SK-N-SH (cell line): ENCODE data around the gene ZNF396. TPM values are rescaled to one million over a fixed set of nuclear protein-coding genes. Genes with fewer than 3 reads are reported as not detected.
A peak's percentile ranks its signal among the peaks of the same experiment; 100 is the strongest.

ENCODE experiments used
- CTCF ChIA-PET: fragments of 300-600, 350-600 bp; formaldehyde crosslinking; extraction: SDS; loops from one replicate; lab custom pipeline; 2021; lab: Yijun Ruan, JAX
- POLR2A ChIA-PET: fragments of 350-600 bp; sonication (Branson Sonifier 250); formaldehyde crosslinking; extraction: SDS; loops from one replicate; lab custom pipeline; 2020; ENCODE audit warnings: antibody characterized with exemption, inconsistent platforms; lab: Yijun Ruan, JAX
- DNase-seq: peaks from one replicate; pipeline ENCODE4 v3.0.0; 2012
- H2AFZ ChIP-seq: fragments of 200-600 bp; sonication (generic); 2 replicates; pipeline ENCODE4 v1.8.1; 2016; ENCODE audit warnings: antibody characterized with exemption, mild to moderate bottlenecking, low read depth
- H3F3A ChIP-seq: fragments of 200-600 bp; sonication (generic); replicated peaks from 2 replicates; pipeline ENCODE3; 2016; ENCODE audit warnings: antibody characterized with exemption, mild to moderate bottlenecking; ENCODE audit not compliant: insufficient read depth
- H3K27ac ChIP-seq, 2 experiments: fragments of 200-500 bp in 1 of 2; fragments of 200-600 bp in 1 of 2; sonication (Bioruptor generic) in 1 of 2; sonication (generic), shearing (Covaris generic) in 1 of 2; 2 replicates each; pipeline versions ENCODE4 v1.5.1 to v1.6.1; 2014 to 2016; ENCODE audit warnings: low read depth in 2 of 2, inconsistent platforms in 1 of 2, low read length in 1 of 2, mild to moderate bottlenecking in 1 of 2, mixed read lengths in 1 of 2
- H3K27me3 ChIP-seq: fragments of 200-600 bp; sonication (generic), shearing (Covaris generic); 2 replicates; pipeline ENCODE4 v1.6.1; 2016; ENCODE audit warnings: mixed run types; ENCODE audit not compliant: insufficient read depth
- H3K36me3 ChIP-seq, 2 experiments: fragments of 200-500 bp in 1 of 2; fragments of 200-600 bp in 1 of 2; sonication (Bioruptor generic) in 1 of 2; sonication (generic) in 1 of 2; replicated peaks in 1 of 2; 2 replicates each; pipeline versions ENCODE3 to v1.5.1; 2014 to 2016; ENCODE audit warnings: low read length in 1 of 2, mild to moderate bottlenecking in 1 of 2; ENCODE audit not compliant: insufficient read depth in 2 of 2, control insufficient read depth in 1 of 2
- H3K4me1 ChIP-seq, 2 experiments: fragments of 200-500 bp in 1 of 2; fragments of 200-600 bp in 1 of 2; sonication (Bioruptor generic) in 1 of 2; sonication (generic), shearing (Covaris generic) in 1 of 2; 2 replicates each; pipeline versions ENCODE4 v1.5.1 to v1.6.1; 2014 to 2016; ENCODE audit warnings: low read depth in 1 of 2, low read length in 1 of 2, mixed run types in 1 of 2; ENCODE audit not compliant: insufficient read depth in 2 of 2, control insufficient read depth in 1 of 2
- H3K4me2 ChIP-seq: fragments of 200-600 bp; sonication (generic), shearing (Covaris generic); 2 replicates; pipeline ENCODE4 v1.6.1; 2017; ENCODE audit warnings: mixed run types
- H3K4me3 ChIP-seq, 2 experiments: fragments of 200-500 bp in 1 of 2; fragments of 200-600 bp in 1 of 2; sonication (Bioruptor generic) in 1 of 2; sonication (generic), shearing (Covaris generic) in 1 of 2; 2 replicates each; pipeline versions ENCODE4 v1.5.1 to v1.8.1; 2014 to 2016; ENCODE audit warnings: low read depth in 2 of 2, inconsistent platforms in 1 of 2, low read length in 1 of 2, mild to moderate bottlenecking in 1 of 2, mixed read lengths in 1 of 2, moderate library complexity in 1 of 2
- H3K79me2 ChIP-seq: fragments of 200-600 bp; sonication (generic); 2 replicates; pipeline ENCODE4 v1.8.1; 2017; ENCODE audit warnings: mild to moderate bottlenecking; ENCODE audit not compliant: insufficient read depth
- H3K9ac ChIP-seq: fragments of 200-600 bp; sonication (generic); 2 replicates; pipeline ENCODE4 v1.6.1; 2017; ENCODE audit warnings: mixed run types
- H3K9me2 ChIP-seq: fragments of 200-600 bp; sonication (generic); 2 replicates; pipeline ENCODE4 v1.6.1; 2017; ENCODE audit warnings: mixed run types
- H3K9me3 ChIP-seq: fragments of 200-600 bp; sonication (generic); 2 replicates; pipeline ENCODE4 v1.6.1; 2017; ENCODE audit warnings: mixed run types, mild to moderate bottlenecking, moderate library complexity
- H4K20me1 ChIP-seq: fragments of 200-600 bp; sonication (generic); 2 replicates; pipeline ENCODE4 v1.6.1; 2017; ENCODE audit warnings: mild to moderate bottlenecking, mixed run types; ENCODE audit not compliant: insufficient read depth
- ELF1 ChIP-seq: IDR thresholded peaks from 2 replicates; pipeline ENCODE4 v1.4.0; 2012
- GABPA ChIP-seq: IDR thresholded peaks from 2 replicates; pipeline ENCODE4 v1.4.0; 2012; ENCODE audit warnings: low read depth, mild to moderate bottlenecking
- MEF2A ChIP-seq: IDR thresholded peaks from 2 replicates; pipeline ENCODE4 v1.4.0; 2012; ENCODE audit warnings: low read depth, borderline replicate concordance
- MXI1 ChIP-seq: IDR thresholded peaks from 2 replicates; pipeline ENCODE4 v1.6.1; 2012; ENCODE audit warnings: mild to moderate bottlenecking, low read depth, low read length, improper control_type of control experiment
- NRF1 ChIP-seq: IDR thresholded peaks from 2 replicates; pipeline ENCODE4 v1.6.1; 2012; ENCODE audit warnings: low read depth, mild to moderate bottlenecking, low read length
- RCOR1 ChIP-seq: fragments of 150-350 bp; IDR thresholded peaks from 2 replicates; pipeline ENCODE4 v1.6.1; 2017; ENCODE audit warnings: antibody characterized with exemption, low read length
- RXRA ChIP-seq: IDR thresholded peaks from 2 replicates; pipeline ENCODE4 v1.4.0; 2012; ENCODE audit warnings: low read depth, mild to moderate bottlenecking, borderline replicate concordance
- SIN3A ChIP-seq: IDR thresholded peaks from 2 replicates; pipeline ENCODE4 v1.6.1; 2012; ENCODE audit warnings: low read depth, mild to moderate bottlenecking, low read length, moderate library complexity, borderline replicate concordance
- TAF1 ChIP-seq: IDR thresholded peaks from 2 replicates; pipeline ENCODE4 v1.6.1; 2012; ENCODE audit warnings: low read depth, mild to moderate bottlenecking, low read length, moderate library complexity, borderline replicate concordance
- WGBS: methylation state at CpG from one replicate; pipeline ENCODE4 v1.1.6; 2017; ENCODE audit warnings: low lambda C conversion rate; 5-methylcytosine and 5-hydroxymethylcytosine counted together
- polyA plus RNA-seq, 3 experiments: library from polyadenylated mRNA; depleted of rRNA; stranded (reverse); fragments of >200 nt; gene quantifications; 2 replicates each; pipeline ENCODE4 v1.2.3, GENCODE V29; 2012
- TF ChIP-seq, protein P1 (sequence below): fragments of 200-600 bp; sonication (generic); IDR thresholded peaks from 2 replicates; pipeline ENCODE4 v1.6.1; 2017; ENCODE audit warnings: antibody characterized with exemption, mild to moderate bottlenecking, moderate library complexity
- TF ChIP-seq, protein P2 (sequence below): fragments of 150-350 bp; IDR thresholded peaks from 2 replicates; pipeline ENCODE4 v1.6.1; 2016; ENCODE audit warnings: mild to moderate bottlenecking, low read depth, low read length
- TF ChIP-seq, protein P3 (sequence below): IDR thresholded peaks from 2 replicates; pipeline ENCODE4 v1.6.1; 2012; ENCODE audit warnings: mild to moderate bottlenecking, low read depth, low read length, moderate library complexity

Gene ZNF396
- polyA plus RNA-seq (2012; rRNA removed): 0.41 and 0.76 TPM in 2 replicates
- 0.64 and 0.73 TPM in 2 replicates for polyA plus RNA-seq (2012; cell fraction: cytosol; rRNA removed)
- 1.3 TPM in 2 replicates for polyA plus RNA-seq (2012; cell fraction: nucleus; rRNA removed)

DNA sequence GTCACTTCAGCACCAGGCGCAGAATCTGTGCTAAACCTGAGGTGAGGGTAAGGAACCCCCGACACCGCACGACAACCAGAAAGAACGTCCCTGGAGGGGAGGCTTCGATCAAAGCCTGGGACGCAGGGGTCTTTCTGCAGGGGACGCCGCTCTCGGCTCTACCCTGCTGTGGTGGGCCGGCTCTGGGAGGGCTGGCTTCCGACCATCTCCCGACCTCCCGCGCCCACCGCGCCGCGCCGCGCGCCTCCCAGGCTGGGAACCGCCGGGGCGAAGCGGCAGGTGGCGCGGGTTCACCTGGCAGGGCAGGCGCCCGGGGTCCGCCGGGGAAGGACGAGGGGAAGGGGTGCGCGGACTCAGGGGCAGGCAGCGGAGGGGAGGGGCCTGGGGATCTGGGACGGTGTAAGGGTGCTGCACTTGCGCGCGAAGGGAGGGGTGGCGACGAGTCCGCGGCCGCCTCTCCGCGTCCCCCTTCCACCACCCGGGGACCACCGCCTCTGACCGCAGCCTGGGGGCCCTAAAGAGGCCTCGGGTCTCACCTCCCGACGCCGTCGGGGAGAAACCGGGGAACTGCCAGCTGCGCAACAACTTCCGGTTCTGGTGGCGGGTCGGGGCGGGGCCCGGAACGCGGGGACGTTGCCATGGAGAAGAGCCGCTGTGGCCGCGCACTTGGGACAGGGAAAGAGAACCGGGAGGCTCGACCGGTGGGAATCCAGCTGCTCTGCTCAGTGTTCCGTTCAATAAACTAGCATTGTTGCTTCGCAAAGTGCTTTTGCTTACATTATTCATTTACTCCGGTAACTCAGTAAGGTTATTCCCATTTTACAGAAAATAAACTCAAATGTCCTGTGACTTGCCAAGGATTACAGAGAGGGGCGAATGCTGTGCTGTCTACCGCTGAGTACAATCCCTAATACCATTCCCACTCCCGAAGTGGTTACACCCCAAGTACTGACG is at the start of gene ZNF396:
Gene ZNF396, minus strand, starts transcription at position 596 of the 954 bp plus-strand sequence. CDS start 3,045 bp downstream, outside the sequence.
- CTCF ChIA-PET: interaction anchor here (1.6 kb wide), 1 partner anchor 9 kb away, joined by 7 read pairs; no protein-coding TSS in a partner anchor
- TF ChIP-seq ELF1: no peak
- TF ChIP-seq, protein P1, sequence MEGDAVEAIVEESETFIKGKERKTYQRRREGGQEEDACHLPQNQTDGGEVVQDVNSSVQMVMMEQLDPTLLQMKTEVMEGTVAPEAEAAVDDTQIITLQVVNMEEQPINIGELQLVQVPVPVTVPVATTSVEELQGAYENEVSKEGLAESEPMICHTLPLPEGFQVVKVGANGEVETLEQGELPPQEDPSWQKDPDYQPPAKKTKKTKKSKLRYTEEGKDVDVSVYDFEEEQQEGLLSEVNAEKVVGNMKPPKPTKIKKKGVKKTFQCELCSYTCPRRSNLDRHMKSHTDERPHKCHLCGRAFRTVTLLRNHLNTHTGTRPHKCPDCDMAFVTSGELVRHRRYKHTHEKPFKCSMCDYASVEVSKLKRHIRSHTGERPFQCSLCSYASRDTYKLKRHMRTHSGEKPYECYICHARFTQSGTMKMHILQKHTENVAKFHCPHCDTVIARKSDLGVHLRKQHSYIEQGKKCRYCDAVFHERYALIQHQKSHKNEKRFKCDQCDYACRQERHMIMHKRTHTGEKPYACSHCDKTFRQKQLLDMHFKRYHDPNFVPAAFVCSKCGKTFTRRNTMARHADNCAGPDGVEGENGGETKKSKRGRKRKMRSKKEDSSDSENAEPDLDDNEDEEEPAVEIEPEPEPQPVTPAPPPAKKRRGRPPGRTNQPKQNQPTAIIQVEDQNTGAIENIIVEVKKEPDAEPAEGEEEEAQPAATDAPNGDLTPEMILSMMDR: no peak
- no peak for TF ChIP-seq RXRA
- TF ChIP-seq, protein P2, sequence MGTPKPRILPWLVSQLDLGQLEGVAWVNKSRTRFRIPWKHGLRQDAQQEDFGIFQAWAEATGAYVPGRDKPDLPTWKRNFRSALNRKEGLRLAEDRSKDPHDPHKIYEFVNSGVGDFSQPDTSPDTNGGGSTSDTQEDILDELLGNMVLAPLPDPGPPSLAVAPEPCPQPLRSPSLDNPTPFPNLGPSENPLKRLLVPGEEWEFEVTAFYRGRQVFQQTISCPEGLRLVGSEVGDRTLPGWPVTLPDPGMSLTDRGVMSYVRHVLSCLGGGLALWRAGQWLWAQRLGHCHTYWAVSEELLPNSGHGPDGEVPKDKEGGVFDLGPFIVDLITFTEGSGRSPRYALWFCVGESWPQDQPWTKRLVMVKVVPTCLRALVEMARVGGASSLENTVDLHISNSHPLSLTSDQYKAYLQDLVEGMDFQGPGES: no peak
- peak; percentile 69 for TF ChIP-seq GABPA
- TF ChIP-seq RCOR1: 0 out of 2 replicates have a peak, but pooled peaks have one; percentile 12
- no peak for TF ChIP-seq MEF2A
- TF ChIP-seq SIN3A: peak; percentile 36; the same call in 1 of the 2 replicates
- peak; percentile 60; the same call in 1 of the 2 replicates for TF ChIP-seq MXI1
- TF ChIP-seq, protein P3, sequence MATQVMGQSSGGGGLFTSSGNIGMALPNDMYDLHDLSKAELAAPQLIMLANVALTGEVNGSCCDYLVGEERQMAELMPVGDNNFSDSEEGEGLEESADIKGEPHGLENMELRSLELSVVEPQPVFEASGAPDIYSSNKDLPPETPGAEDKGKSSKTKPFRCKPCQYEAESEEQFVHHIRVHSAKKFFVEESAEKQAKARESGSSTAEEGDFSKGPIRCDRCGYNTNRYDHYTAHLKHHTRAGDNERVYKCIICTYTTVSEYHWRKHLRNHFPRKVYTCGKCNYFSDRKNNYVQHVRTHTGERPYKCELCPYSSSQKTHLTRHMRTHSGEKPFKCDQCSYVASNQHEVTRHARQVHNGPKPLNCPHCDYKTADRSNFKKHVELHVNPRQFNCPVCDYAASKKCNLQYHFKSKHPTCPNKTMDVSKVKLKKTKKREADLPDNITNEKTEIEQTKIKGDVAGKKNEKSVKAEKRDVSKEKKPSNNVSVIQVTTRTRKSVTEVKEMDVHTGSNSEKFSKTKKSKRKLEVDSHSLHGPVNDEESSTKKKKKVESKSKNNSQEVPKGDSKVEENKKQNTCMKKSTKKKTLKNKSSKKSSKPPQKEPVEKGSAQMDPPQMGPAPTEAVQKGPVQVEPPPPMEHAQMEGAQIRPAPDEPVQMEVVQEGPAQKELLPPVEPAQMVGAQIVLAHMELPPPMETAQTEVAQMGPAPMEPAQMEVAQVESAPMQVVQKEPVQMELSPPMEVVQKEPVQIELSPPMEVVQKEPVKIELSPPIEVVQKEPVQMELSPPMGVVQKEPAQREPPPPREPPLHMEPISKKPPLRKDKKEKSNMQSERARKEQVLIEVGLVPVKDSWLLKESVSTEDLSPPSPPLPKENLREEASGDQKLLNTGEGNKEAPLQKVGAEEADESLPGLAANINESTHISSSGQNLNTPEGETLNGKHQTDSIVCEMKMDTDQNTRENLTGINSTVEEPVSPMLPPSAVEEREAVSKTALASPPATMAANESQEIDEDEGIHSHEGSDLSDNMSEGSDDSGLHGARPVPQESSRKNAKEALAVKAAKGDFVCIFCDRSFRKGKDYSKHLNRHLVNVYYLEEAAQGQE: no peak
- TF ChIP-seq TAF1: 0 out of 2 replicates have a peak, but pooled peaks have one; percentile 16
- TF ChIP-seq NRF1: peak; percentile 6; the same call in 1 of the 2 replicates
- TF ChIP-seq, all 33 proteins: peak for 6
- H3K36me3 ChIP-seq: no peaks in the 10 kb centered on the region
- POLR2A ChIA-PET: no interaction called here
- peak within 1 kb of the TSS; percentile 81 for H3K4me2 ChIP-seq
- H3K4me1 ChIP-seq: peaks cover 0 to 5% of the 10 kb centered on the region in 2 experiments; a peak in 1 of 4 replicates
- H3K27me3 ChIP-seq: peaks cover 6% of the 10 kb centered on the region; the same call in 1 of the 2 replicates
- 8% methylated on average over 39 of the region's 78 CpGs for WGBS
- no peaks in the 10 kb centered on the region for H3K79me2 ChIP-seq
- no peaks in the 10 kb centered on the region for H3F3A ChIP-seq
- peak; percentile 89 for DNase-seq
- peak within 1 kb of the TSS; percentile 65 to 70 for H3K4me3 ChIP-seq
- peak within 1 kb of the TSS in 1 of 2 experiments; percentile 43; a peak in 1 of 4 replicates for H3K27ac ChIP-seq
- no peaks in the 10 kb centered on the region for H4K20me1 ChIP-seq
- peak within 1 kb of the TSS; percentile 53 for H3K9ac ChIP-seq
- peak within 1 kb of the TSS; percentile 88 for H2AFZ ChIP-seq
- no peaks in the 10 kb centered on the region for H3K9me3 ChIP-seq
- no peaks in the 10 kb centered on the region for H3K9me2 ChIP-seq
